GM23248 (cell line): Measurements from ENCODE around the gene TNS3.

Experiments used
- EZH2 ChIP-seq: fragments of 200-600 bp; sonication (generic); IDR thresholded peaks from 2 replicates; pipeline ENCODE4 v1.6.1; 2018; ENCODE audit warnings: antibody characterized with exemption, mild to moderate bottlenecking; ENCODE audit not compliant: insufficient read depth, poor library complexity, severe bottlenecking
- EZH2phosphoT487 ChIP-seq: fragments of 200-600 bp; sonication (generic); IDR thresholded peaks from 2 replicates; pipeline ENCODE4 v1.6.1; 2018; ENCODE audit warnings: antibody characterized with exemption, moderate library complexity, mild to moderate bottlenecking, low read depth; ENCODE audit not compliant: insufficient read depth

DNA sequence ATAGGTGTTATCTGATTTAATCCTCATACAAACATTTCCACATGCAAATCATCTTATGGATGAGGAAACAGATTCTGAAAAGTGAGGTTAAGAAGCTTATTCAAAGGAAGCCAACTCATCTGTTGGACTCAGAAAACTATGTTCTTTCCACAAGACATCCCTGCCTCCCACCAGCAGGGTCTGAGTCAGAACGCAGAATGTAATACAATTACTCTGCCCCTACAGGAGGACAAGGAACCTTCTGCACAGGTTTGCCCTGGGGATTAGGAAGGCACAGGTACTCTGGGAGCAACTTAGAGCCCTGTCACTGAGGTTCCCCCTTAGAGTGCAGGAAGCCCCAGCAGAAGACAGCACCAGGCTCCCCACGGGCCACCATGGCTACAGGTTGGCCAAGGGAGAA lies 255.7 kb downstream of the TNS3 start:
- TF ChIP-seq EZH2phosphoT487: no peak
- TF ChIP-seq EZH2: no peak
